OCI-LY1 (cell line): Measurements from ENCODE around the gene CDH4.

Experiments
- CTCF ChIP-seq: fragments of 200-600 bp; sonication (generic), shearing (Covaris generic); IDR thresholded peaks from 2 replicates; pipeline ENCODE4 v1.5.1; 2017; ENCODE audit warnings: mild to moderate bottlenecking, antibody characterized with exemption, low read length, moderate library complexity, mixed read lengths
- EZH2 ChIP-seq: fragments of 200-600 bp; sonication (generic), shearing (Covaris generic); IDR thresholded peaks from 2 replicates; pipeline ENCODE4 v1.8.0; 2017; ENCODE audit warnings: borderline replicate concordance, mixed run types, mild to moderate bottlenecking, antibody characterized with exemption, low read length, moderate library complexity, mixed read lengths

- TF ChIP-seq CTCF: no peak
- no peak for TF ChIP-seq EZH2
Measured at GRCh38 chr20:61835791-61836350, 583.8 kb downstream of the CDH4 start.
